Mucosa of stomach (tissue), 1 donor: ENCODE measurements around the gene CDC14A.

ENCODE experiments used
- H3K27me3 ChIP-seq: one replicate; pipeline ENCODE4 v1.7.0; 2013; ENCODE audit warnings: mild to moderate bottlenecking, low read length; ENCODE audit not compliant: control insufficient read depth, insufficient read depth
- H3K36me3 ChIP-seq: one replicate; pipeline ENCODE4 v1.7.0; 2013; ENCODE audit warnings: low read length; ENCODE audit not compliant: control insufficient read depth, insufficient read depth
- H3K4me1 ChIP-seq: one replicate; pipeline ENCODE4 v1.7.0; 2013; ENCODE audit warnings: mild to moderate bottlenecking, low read length; ENCODE audit not compliant: control insufficient read depth, insufficient read depth
- H3K4me3 ChIP-seq: one replicate; pipeline ENCODE4 v1.7.0; 2013; ENCODE audit warnings: low read length
- H3K9ac ChIP-seq: one replicate; pipeline ENCODE4 v1.7.0; 2013; ENCODE audit warnings: mild to moderate bottlenecking, low read length, moderate library complexity
- H3K9me3 ChIP-seq: one replicate; pipeline ENCODE4 v1.7.0; 2013; ENCODE audit warnings: mild to moderate bottlenecking, low read length, moderate library complexity; ENCODE audit not compliant: control insufficient read depth
- donor health status: Pancreatic carcinoma.

CDC14A gene

GRCh38 chr1:100377590-100378361 is 25.5 kb downstream of the CDC14A start:
- no peaks in the 10 kb centered on the region for H3K27me3 ChIP-seq
- H3K36me3 ChIP-seq: no peaks in the 10 kb centered on the region
- H3K4me3 ChIP-seq: no peak overlapping the region
- H3K9ac ChIP-seq: no peak overlapping the region
- H3K9me3 ChIP-seq: no peaks in the 10 kb centered on the region
- no peaks in the 10 kb centered on the region for H3K4me1 ChIP-seq

DNA sequence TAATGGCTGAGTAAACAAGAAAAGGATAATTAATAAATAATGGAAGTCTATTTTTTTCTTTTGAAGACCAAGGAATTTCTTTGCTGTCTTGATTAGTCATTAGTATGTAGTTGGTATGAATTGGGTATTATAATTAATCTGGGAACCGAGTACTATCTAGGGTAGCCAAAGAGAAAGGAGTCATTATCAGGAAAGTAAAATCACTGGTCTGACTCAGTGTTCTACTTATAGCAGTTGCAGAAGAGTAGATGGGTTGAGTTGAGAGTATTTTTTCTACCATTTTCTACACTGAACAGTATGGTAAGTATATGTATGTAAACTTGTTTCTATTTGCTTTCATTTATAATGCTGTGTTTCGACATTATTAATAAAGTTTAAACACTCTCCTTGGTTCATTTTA is 26.6 kb downstream of the CDC14A start:
- Histone ChIP-seq H3K9ac (no peak overlapping the region), H3K36me3 (no peaks in the 10 kb centered on the region), H3K27me3 (no peaks in the 10 kb centered on the region), H3K4me3 (no peak overlapping the region), H3K9me3 (no peaks in the 10 kb centered on the region), H3K4me1 (no peaks in the 10 kb centered on the region)

DNA sequence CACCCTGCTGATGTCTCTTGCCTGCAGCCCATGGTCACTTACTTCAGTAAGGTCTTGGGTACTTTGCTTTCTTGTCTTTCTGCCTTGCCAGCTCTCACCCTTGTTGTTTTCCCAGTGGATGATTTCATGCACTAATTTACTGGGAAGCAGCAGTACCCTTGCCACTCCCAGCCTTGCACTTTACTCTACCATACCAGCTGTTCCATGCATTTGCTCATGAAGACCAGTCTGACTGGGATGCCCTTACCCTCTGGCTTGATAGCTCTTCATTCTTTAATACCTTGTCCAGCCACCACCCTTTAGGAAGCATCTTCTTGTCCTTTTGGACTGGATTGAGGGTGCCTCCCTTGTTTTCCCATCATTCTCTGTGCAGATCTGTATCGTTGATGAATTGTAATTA is 28.3 kb downstream of the CDC14A start:
- Histone ChIP-seq H3K9me3 (no peaks in the 10 kb centered on the region), H3K9ac (no peak overlapping the region), H3K4me1 (no peaks in the 10 kb centered on the region), H3K4me3 (no peak overlapping the region), H3K27me3 (no peaks in the 10 kb centered on the region), H3K36me3 (no peaks in the 10 kb centered on the region)

GRCh38 chr1:100382657-100383056 is 30.4 kb downstream of the CDC14A start:
- no peaks in the 10 kb centered on the region for H3K27me3 ChIP-seq
- no peak overlapping the region for H3K4me3 ChIP-seq
- H3K9me3 ChIP-seq: no peaks in the 10 kb centered on the region
- no peaks in the 10 kb centered on the region for H3K36me3 ChIP-seq
- no peaks in the 10 kb centered on the region for H3K4me1 ChIP-seq
- no peak overlapping the region for H3K9ac ChIP-seq

- Histone ChIP-seq H3K4me1 (no peaks in the 10 kb centered on the region), H3K36me3 (no peaks in the 10 kb centered on the region), H3K9ac (no peak overlapping the region), H3K27me3 (no peaks in the 10 kb centered on the region), H3K4me3 (no peak overlapping the region), H3K9me3 (no peaks in the 10 kb centered on the region)
Observed at GRCh38 chr1:100383743-100384405, 31.6 kb downstream of the CDC14A start.

- no peaks in the 10 kb centered on the region for H3K27me3 ChIP-seq
- no peak overlapping the region for H3K4me3 ChIP-seq
- no peaks in the 10 kb centered on the region for H3K9me3 ChIP-seq
- no peak overlapping the region for H3K9ac ChIP-seq
- H3K36me3 ChIP-seq: no peaks in the 10 kb centered on the region
- no peaks in the 10 kb centered on the region for H3K4me1 ChIP-seq
Observed at GRCh38 chr1:100387209-100387608, 34.9 kb downstream of the CDC14A start.

DNA sequence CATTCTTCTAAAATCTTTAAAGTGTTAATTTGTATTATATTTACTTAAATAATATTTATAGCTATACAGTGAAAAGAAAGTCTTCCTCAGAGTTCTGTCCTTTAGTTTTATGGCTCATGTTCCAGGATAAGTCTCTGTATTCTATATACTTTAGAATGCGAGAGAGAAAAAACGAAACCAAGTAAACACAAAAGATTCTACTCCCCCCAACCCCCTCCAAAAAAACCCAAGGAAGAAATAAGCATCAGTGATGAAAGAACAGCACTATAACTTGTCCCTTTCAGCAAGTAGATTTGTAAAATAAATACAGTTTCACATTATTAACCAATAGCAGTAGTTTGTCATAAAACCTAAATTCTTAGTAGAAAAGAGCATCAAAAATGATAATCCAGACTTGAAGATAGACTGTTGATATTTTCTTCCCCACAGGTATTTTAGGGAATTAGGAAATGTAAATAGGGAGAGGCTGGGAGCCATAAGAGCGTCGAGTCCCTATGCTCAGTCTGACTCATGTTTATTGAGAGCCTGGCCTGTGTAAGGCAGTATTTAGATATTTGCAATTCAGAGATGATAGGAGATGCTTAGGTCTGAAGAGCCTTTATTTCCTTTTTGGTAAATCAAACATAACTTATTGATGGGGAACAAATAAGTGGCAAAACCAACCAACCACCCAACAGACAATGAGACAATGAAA is 35.5 kb downstream of the CDC14A start:
- Histone ChIP-seq H3K27me3 (no peaks in the 10 kb centered on the region), H3K9ac (no peak overlapping the region), H3K36me3 (no peaks in the 10 kb centered on the region), H3K9me3 (no peaks in the 10 kb centered on the region), H3K4me1 (no peaks in the 10 kb centered on the region), H3K4me3 (no peak overlapping the region)

DNA sequence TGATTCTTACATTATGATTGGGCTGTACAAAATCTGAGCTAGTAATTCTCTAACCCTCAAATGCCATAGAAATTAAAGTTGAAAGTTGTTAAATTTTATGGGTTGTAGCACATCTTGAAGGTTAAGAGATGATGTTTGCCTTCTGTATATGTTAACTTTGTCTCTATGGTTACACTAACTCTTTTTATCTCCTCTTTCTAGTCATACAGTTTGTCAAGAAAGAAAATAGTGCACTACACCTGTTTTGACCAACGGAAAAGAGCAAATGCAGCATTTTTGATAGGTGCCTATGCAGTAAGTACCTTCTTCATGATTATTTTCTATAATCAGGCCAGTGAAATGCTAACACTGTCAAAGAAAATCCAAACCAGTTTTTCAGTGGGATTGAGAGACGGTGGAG is 38.2 kb downstream of the CDC14A start:
- H3K27me3 ChIP-seq: no peaks in the 10 kb centered on the region
- H3K36me3 ChIP-seq: no peaks in the 10 kb centered on the region
- no peaks in the 10 kb centered on the region for H3K4me1 ChIP-seq
- no peak overlapping the region for H3K4me3 ChIP-seq
- H3K9me3 ChIP-seq: no peaks in the 10 kb centered on the region
- no peak overlapping the region for H3K9ac ChIP-seq

DNA sequence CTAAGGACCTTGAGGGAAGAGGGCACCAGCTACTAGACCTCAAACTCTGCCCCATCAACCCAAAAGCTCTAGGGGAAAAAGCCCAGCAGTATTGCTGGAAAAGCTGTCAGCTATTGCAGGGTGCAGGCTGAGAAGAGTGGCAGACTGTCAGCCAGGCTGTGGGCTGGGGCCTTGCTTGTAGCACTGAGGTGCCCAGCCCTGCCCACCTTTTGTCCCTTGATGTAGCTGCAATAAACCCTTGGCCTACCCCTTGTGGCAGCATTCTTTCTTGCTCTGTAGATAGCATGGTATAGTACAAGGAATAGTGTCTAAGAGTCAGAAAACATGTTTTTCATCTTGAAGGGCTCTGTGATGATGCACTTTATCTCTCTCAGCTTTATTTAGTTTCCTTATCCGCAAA is 39.4 kb downstream of the CDC14A start:
- Histone ChIP-seq H3K36me3 (no peaks in the 10 kb centered on the region), H3K4me3 (no peak overlapping the region), H3K27me3 (no peaks in the 10 kb centered on the region), H3K9ac (no peak overlapping the region), H3K4me1 (no peaks in the 10 kb centered on the region), H3K9me3 (no peaks in the 10 kb centered on the region)

- H3K27me3 ChIP-seq: no peaks in the 10 kb centered on the region
- H3K9me3 ChIP-seq: no peaks in the 10 kb centered on the region
- no peak overlapping the region for H3K4me3 ChIP-seq
- no peak overlapping the region for H3K9ac ChIP-seq
- H3K4me1 ChIP-seq: no peaks in the 10 kb centered on the region
- H3K36me3 ChIP-seq: no peaks in the 10 kb centered on the region
Observed at GRCh38 chr1:100392756-100393155, 40.5 kb downstream of the CDC14A start.

- H3K27me3 ChIP-seq: no peaks in the 10 kb centered on the region
- no peaks in the 10 kb centered on the region for H3K4me1 ChIP-seq
- H3K36me3 ChIP-seq: no peaks in the 10 kb centered on the region
Observed at GRCh38 chr1:100394285-100394684, 42.0 kb downstream of the CDC14A start.

DNA sequence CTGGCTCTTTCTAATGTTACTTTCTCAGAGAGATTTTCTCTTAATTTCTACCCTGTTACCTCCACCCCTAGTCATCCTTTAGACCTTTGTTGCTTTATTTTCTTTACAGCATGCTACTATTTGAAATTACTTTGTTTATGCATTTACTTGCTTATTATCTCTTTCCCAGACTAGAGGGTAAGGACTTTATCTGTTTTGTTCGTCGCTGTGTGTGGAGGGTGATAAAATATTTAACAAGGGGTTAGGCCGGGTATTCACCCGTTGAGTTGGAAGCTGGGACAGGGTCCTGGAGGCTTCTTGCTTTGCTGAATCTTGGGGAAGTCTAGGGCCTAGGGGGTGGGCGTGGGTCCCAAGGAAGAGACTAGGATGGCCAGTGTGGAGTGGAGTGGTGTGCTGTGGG is 43.6 kb downstream of the CDC14A start:
- Histone ChIP-seq H3K36me3 (no peaks in the 10 kb centered on the region), H3K27me3 (no peaks in the 10 kb centered on the region), H3K4me1 (no peaks in the 10 kb centered on the region), H3K9me3 (no peaks in the 10 kb centered on the region), H3K4me3 (no peak overlapping the region), H3K9ac (no peak overlapping the region)

More at GRCh38 chr1:100394285-100394684, 42.0 kb downstream of the CDC14A start:
- Histone ChIP-seq H3K4me3 (no peak overlapping the region), H3K9me3 (no peaks in the 10 kb centered on the region), H3K9ac (no peak overlapping the region)
